Hepatocyte (in vitro differentiated cells): ENCODE data around the gene ADGRV1. TPM values are rescaled to one million over a fixed set of nuclear protein-coding genes. Genes with fewer than 3 reads are reported as not detected.

Experiments
- DNase-seq: peaks from one replicate; pipeline ENCODE4 v3.0.0-alpha.2; 2016; ENCODE audit warnings: low spot score
- H2AFZ ChIP-seq: fragments of 200-600 bp; sonication (generic); 2 replicates; pipeline ENCODE4 v1.6.0; 2016; ENCODE audit warnings: antibody characterized with exemption, mild to moderate bottlenecking
- H3K27ac ChIP-seq: fragments of 200-600 bp; sonication (generic); 2 replicates; pipeline ENCODE4 v1.5.1; 2016; ENCODE audit warnings: mild to moderate bottlenecking
- H3K27me3 ChIP-seq: fragments of 200-600 bp; sonication (generic); 2 replicates; pipeline ENCODE4 v1.6.1; 2016
- H3K36me3 ChIP-seq: fragments of 200-600 bp; sonication (generic); replicated peaks from 2 replicates; pipeline ENCODE4 v1.5.1; 2016; ENCODE audit warnings: low read depth; ENCODE audit not compliant: insufficient read depth
- H3K4me1 ChIP-seq: fragments of 200-600 bp; sonication (generic); 2 replicates; pipeline ENCODE4 v1.5.1; 2016; ENCODE audit warnings: mild to moderate bottlenecking, moderate library complexity; ENCODE audit not compliant: insufficient read depth
- H3K4me2 ChIP-seq: fragments of 200-600 bp; sonication (generic); 2 replicates; pipeline ENCODE4 v1.6.0; 2016
- H3K4me3 ChIP-seq: fragments of 200-600 bp; sonication (generic); 2 replicates; pipeline ENCODE4 v1.5.1; 2016; ENCODE audit warnings: mild to moderate bottlenecking
- H3K79me2 ChIP-seq: fragments of 200-600 bp; sonication (generic); 2 replicates; pipeline ENCODE4 v1.6.0; 2017; ENCODE audit warnings: mild to moderate bottlenecking
- H3K9me2 ChIP-seq: fragments of 200-600 bp; sonication (generic); replicated peaks from 2 replicates; pipeline ENCODE4 v1.6.0; 2017; ENCODE audit warnings: mild to moderate bottlenecking; ENCODE audit not compliant: insufficient read depth
- H3K9me3 ChIP-seq: fragments of 200-600 bp; sonication (generic); 2 replicates; pipeline ENCODE4 v1.5.1; 2016; ENCODE audit warnings: low read depth, mild to moderate bottlenecking
- H4K20me1 ChIP-seq: fragments of 200-600 bp; sonication (generic); 2 replicates; pipeline ENCODE4 v1.6.0; 2016; ENCODE audit warnings: mild to moderate bottlenecking; ENCODE audit not compliant: insufficient read depth, poor library complexity, severe bottlenecking
- CTCF ChIP-seq: fragments of 200-600 bp; sonication (generic); IDR thresholded peaks from 2 replicates; pipeline ENCODE4 v1.5.1; 2016; ENCODE audit warnings: antibody characterized with exemption, mild to moderate bottlenecking; ENCODE audit not compliant: poor library complexity
- EZH2 ChIP-seq: fragments of 200-600 bp; sonication (generic); IDR thresholded peaks from 2 replicates; pipeline ENCODE4 v1.6.1; 2016; ENCODE audit warnings: antibody characterized with exemption, mild to moderate bottlenecking, borderline replicate concordance
- EZH2phosphoT487 ChIP-seq: fragments of 200-600 bp; sonication (generic); IDR thresholded peaks from one replicate; pipeline ENCODE4 v1.6.1; 2018; ENCODE audit warnings: antibody characterized with exemption, mild to moderate bottlenecking, low read depth, moderate library complexity; ENCODE audit not compliant: unreplicated experiment, severe bottlenecking
- WGBS: methylation state at CpG from one replicate; pipeline ENCODE4 v1.1.6; 2016; ENCODE audit warnings: low lambda C conversion rate; ENCODE audit errors: missing lambda C conversion rate; 5-methylcytosine and 5-hydroxymethylcytosine counted together
- polyA plus RNA-seq: library from polyadenylated mRNA; unstranded; fragments of >200 nt; fragmentation: Nextera tagmentation; extraction: Ambion mirVana; gene quantifications from 2 replicates; pipeline ENCODE4 v1.2.1, GENCODE V29; 2016
- total RNA-seq: library from RNA; depleted of rRNA; stranded (reverse); fragments of >200 nt; gene quantifications from 2 replicates; pipeline ENCODE4 v1.2.3, GENCODE V29; 2014

Gene ADGRV1
- total and polyA plus RNA-seq, 2 experiments from 2014 or later: 74.9 to 88.3 TPM

- Histone ChIP-seq H3K9me3 (no peaks in the 10 kb centered on the region), H4K20me1 (no peaks in the 10 kb centered on the region), H3K79me2 (no peaks in the 10 kb centered on the region), H3K36me3 (no peaks in the 10 kb centered on the region), H3K4me1 (peaks cover 6% of the 10 kb centered on the region), H3K9me2 (no peaks in the 10 kb centered on the region), H3K27ac (peak overlapping the region; percentile 39), H3K4me3 (no peak overlapping the region), H3K27me3 (no peaks in the 10 kb centered on the region), H3K4me2 (no peak overlapping the region), H2AFZ (no peak overlapping the region)
- TF ChIP-seq EZH2phosphoT487 (no peak), EZH2 (no peak), CTCF (no peak)
- DNase-seq: no peak
These were observed 425.1 kb downstream of the ADGRV1 start for GRCh38 chr5:90983711-90984124.

- 91% methylated on average over 3 of the region's 3 CpGs for WGBS
- no peaks in the 10 kb centered on the region for H3K27me3 ChIP-seq
- H3K4me3 ChIP-seq: no peak overlapping the region
- no peak for TF ChIP-seq CTCF
- no peak for TF ChIP-seq EZH2
- TF ChIP-seq EZH2phosphoT487: no peak
- no peak overlapping the region for H3K4me2 ChIP-seq
- no peak overlapping the region for H3K27ac ChIP-seq
- H4K20me1 ChIP-seq: no peaks in the 10 kb centered on the region
- DNase-seq: no peak
- peaks cover 6% of the 10 kb centered on the region for H3K4me1 ChIP-seq
- no peaks in the 10 kb centered on the region for H3K79me2 ChIP-seq
- H2AFZ ChIP-seq: no peak overlapping the region
- H3K36me3 ChIP-seq: no peaks in the 10 kb centered on the region
- no peaks in the 10 kb centered on the region for H3K9me2 ChIP-seq
- no peaks in the 10 kb centered on the region for H3K9me3 ChIP-seq
These were observed 426.7 kb downstream of the ADGRV1 start for GRCh38 chr5:90985341-90985740.

GRCh38 chr5:90987726-90988125 lies 429.1 kb downstream of the ADGRV1 start:
- H4K20me1 ChIP-seq: no peaks in the 10 kb centered on the region
- TF ChIP-seq EZH2 (no peak), CTCF (no peak), EZH2phosphoT487 (no peak)
- H3K9me3 ChIP-seq: no peaks in the 10 kb centered on the region
- H3K36me3 ChIP-seq: no peaks in the 10 kb centered on the region
- H3K4me3 ChIP-seq: no peak overlapping the region
- DNase-seq: no peak
- no peaks in the 10 kb centered on the region for H3K79me2 ChIP-seq
- no peaks in the 10 kb centered on the region for H3K9me2 ChIP-seq
- H2AFZ ChIP-seq: no peak overlapping the region
- H3K4me1 ChIP-seq: peaks cover 6% of the 10 kb centered on the region
- H3K27ac ChIP-seq: no peak overlapping the region
- no peak overlapping the region for H3K4me2 ChIP-seq
- 96% methylated on average over 4 of the region's 4 CpGs for WGBS
- H3K27me3 ChIP-seq: no peaks in the 10 kb centered on the region

GRCh38 chr5:90991201-90991600 lies 432.6 kb downstream of the ADGRV1 start:
- no peak overlapping the region for H2AFZ ChIP-seq
- H3K4me3 ChIP-seq: no peak overlapping the region
- no peaks in the 10 kb centered on the region for H3K9me2 ChIP-seq
- H3K27ac ChIP-seq: no peak overlapping the region
- H3K27me3 ChIP-seq: no peaks in the 10 kb centered on the region
- no peaks in the 10 kb centered on the region for H3K4me1 ChIP-seq
- TF ChIP-seq EZH2phosphoT487 (no peak), CTCF (no peak), EZH2 (no peak)
- H3K4me2 ChIP-seq: no peak overlapping the region
- no peak for DNase-seq
- H3K79me2 ChIP-seq: no peaks in the 10 kb centered on the region
- no peaks in the 10 kb centered on the region for H3K36me3 ChIP-seq
- 96% methylated on average over 1 of the region's 1 CpG for WGBS
- H3K9me3 ChIP-seq: no peaks in the 10 kb centered on the region
- no peaks in the 10 kb centered on the region for H4K20me1 ChIP-seq
